Fibroblast of peridontal ligament (primary cell): ENCODE measurements around the gene DISP3.

Experiments used
- DNase-seq: peaks from one replicate; pipeline ENCODE4 v3.0.0-alpha.2; 2010; ENCODE audit errors: extremely low read depth

The DISP3 gene

DNA sequence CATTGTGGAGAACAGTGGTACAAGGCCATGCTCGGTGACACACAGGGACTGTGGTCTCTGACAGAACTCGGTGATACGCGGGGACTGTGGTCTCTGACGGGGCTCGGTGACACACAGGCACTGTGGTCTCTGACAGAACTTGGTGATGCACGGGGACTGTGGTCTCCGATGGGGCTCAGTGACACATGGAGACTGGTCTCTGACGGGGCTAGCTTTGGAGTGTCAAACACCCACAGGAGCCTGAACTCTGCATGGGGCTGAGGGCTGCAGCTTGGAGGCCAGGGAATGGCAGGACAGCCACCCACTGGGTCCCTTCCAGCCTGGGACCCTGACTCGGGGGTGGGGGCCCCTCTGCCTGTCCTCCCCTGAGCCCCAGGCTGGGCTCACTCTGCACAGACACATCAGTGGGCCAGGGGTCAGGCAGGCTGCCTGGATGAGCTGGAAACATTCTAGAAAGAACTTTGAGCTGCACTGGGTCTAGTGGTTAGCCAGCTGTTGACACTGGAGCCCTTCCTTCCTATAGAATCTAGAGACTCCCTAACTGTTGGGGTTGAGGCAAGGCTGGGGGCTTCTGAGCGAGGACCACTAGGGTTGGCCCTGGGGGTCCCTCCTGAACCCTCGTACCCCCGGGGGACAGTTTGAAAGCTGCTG is 49.8 kb downstream of the DISP3 start:
- DNase-seq, result no peak

DNA sequence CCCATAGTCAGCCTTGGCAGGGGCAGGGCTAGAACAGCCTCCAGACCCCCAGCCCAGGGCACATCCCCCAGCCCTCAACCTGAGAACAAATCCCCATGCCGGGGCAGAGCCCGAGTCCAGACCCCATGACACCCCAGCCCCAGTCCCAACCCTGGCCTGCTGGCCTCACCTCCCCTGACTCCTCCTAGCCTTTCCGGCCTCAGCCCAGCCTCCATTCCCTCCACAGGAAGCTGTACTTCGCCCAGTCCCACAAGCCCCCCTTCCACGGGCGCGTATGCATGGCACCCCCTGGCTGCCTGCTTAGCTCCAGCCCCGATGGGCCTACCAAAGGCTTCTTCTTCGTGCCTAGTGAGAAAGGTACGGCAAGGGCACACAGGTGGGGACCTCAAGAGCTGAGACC is 50.4 kb downstream of the DISP3 start:
- DNase-seq, result no peak

DNA sequence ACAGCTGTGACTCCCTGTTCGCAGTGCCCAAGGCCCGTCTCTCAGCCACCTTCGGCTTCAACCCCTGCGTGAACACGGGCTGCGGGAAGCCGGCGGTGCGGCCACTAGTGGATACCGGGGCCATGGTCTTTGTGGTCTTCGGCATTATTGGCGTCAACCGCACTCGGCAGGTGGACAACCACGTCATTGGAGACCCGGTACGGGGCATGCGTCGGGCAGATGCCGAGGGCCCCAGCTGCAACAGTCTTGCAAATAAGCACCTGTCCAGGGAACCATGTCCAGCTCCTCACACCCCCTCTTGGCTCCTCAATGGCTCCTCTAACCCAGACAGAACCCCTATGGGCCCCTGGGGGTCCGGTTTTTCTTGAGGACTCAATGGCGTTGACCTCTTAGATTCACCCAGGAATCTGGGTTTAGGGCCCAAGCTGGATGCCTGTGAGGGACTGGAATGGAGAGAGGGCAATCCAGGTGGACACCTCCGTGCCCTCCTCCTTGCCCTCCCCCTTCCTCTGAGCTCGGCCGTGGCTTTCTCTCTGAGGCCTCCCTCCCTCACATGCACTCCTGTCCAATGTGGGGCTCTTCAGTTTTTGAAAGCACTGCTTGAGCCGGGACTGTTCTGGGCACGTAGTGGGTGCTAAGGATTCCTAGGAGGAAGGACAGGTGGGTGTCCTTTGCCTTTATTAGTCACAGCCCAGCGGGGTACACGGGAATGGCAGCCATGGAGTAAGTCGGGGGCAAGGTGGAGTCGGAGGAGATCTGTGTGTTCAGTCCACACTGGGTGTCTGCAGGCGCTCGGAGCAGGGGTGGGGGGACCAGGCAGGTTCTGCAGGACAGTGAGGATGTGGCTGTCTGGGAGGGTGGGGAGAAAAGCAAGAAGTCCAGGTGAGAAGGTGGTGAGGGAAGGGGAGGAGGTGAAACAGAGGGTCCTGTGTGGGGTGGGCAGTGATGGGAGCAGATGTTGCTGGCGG is 51.1 kb downstream of the DISP3 start:
- DNase-seq, result no peak

DNA sequence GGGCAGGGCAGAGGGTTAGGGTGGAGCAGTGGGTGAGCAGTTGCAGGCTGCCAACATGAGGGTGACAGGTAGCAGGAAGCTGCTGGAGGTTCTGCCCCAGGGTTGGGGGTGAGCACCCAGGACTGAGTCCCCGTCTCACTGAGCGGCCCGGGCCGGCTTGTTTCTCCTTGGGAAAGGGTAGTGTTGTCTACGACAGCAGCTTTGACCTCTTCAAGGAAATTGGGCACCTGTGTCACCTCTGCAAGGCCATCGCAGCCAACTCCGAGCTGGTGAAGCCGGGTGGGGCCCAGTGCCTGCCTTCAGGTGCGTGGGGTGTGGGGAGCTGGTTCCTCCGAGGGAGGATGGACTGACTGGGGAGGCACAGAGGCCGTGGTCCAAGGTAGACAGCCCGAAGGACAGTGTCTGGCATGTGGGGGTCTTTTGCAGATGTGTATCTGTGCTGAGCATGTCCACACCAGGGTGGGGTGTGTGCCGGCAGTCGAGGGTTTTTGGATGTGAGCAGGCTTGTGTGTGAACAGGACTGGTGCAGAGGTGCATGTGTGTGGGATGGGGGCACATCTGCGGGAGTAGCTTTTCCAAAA is 51.9 kb downstream of the DISP3 start:
- DNase-seq, result no peak

DNA sequence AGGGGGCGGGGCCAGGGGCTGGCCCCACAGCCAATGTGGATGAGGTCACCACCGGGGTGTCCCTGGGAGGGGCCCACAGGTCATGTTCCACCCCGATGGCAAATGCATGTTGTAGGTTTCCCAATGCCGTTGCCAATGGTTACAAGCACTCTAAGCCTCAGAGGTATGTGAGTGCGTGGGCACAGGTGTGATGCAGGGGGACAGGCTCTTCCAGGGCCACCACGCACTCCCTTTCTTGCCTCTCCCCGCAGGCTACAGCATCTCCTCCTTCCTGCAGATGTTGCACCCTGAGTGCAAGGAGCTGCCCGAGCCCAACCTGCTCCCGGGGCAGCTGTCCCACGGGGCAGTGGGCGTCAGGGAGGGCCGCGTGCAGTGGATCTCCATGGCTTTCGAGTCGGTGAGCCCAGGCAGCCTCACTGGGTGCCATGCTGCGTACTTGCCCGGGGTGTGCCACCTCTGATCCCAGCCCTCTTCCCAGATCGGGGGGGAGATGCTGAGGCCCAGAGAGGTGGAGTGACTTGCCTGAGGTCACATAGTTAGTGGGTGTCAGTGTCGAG is 52.4 kb downstream of the DISP3 start:
- no peak for DNase-seq

DNA sequence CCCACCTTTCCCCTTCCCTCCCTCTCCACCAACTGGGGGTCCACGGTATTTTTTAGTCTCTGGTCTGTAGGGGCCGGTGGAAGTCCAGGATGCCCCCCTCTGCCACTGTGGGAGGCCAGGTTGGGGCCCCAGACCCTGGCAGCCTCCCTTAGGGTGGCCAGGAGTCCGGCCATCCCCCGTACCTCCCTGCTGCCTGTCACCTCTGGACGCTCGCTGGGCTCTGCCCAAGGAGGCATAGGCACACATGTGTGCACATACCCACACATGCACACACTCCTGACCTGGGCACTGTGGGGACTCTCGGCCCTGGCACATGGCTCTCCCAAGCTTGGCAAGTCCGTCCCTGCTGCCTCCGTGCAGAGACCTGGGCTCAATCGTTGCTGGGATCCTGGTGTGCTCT is 53.0 kb downstream of the DISP3 start:
- no peak for DNase-seq

DNA sequence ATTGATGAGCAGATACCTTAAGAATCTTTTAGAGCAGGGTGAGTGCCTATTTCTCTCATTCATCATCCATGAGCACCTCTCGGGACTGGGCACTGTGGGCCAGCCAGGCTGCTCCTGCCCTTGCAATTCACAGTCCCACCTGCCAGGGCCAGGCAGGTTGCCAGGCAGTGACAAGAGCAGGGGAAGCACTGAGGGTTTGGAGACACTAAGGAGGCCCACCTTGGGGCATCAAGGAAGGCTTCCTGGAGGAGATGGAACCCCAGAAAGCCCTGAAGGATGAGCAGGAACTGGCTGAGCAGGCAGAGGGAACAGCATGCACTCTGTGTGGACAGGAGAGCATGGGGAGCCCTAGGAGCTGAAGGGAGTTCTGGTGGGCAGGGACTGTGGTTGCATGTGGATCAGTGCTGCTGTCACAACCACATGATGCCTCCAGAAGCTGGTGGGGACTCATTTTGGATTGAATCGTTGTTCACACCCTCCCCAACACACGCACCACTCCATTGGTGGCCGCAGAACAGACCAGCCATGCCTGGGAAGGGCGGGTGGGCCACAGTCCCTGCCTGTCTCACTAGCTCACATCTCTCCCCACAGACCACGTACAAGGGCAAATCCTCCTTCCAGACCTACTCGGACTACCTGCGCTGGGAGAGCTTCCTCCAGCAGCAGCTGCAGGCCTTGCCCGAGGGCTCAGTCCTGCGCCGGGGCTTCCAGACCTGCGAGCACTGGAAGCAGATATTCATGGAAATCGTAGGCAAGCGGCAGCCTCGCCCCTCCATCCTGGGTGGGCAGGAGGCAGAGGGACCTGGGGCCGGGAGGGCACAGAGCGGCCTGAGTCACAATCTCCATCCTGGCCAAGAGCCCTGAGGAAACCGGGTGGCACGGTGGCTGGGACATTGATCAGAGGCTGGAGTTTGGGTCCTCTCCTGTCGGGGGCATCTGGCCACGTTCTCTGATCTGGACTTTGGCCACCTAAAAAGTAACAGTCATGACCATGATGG is 55.1 kb downstream of the DISP3 start:
- DNase-seq, result no peak

DNA sequence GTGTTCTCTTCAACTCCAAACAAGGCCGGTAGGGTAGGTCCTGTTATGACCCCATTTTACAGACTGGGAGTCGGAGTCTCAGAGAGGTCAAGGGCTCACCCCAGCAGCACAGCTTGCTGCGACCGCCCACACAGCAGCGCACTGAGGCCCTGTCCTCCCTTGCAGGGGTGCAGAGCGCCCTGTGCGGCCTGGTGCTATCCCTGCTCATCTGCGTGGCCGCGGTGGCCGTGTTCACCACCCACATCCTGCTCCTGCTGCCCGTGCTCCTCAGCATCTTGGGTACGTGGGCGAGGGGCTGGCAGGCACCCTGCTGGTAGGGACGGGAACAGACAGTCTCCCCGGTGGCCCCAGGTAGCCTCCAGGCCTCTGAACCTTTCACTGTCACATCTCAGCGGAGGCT is 55.9 kb downstream of the DISP3 start:
- no peak for DNase-seq

DNA sequence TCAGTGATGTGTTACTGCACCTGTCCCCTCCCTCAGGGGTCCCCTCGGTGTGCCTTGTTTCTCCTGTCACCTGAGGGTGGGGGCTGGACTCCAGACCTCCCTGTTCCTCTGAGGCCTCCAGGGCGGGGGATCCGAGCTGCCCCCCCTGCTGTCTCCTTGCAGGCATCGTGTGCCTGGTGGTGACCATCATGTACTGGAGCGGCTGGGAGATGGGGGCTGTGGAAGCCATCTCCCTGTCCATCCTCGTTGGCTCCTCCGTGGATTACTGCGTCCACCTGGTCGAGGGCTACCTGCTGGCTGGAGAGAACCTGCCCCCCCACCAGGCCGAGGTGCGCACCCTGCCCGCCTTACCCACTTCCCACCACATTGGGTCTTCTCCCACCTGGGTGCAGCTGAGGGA is 56.4 kb downstream of the DISP3 start:
- DNase-seq, result no peak

DNA sequence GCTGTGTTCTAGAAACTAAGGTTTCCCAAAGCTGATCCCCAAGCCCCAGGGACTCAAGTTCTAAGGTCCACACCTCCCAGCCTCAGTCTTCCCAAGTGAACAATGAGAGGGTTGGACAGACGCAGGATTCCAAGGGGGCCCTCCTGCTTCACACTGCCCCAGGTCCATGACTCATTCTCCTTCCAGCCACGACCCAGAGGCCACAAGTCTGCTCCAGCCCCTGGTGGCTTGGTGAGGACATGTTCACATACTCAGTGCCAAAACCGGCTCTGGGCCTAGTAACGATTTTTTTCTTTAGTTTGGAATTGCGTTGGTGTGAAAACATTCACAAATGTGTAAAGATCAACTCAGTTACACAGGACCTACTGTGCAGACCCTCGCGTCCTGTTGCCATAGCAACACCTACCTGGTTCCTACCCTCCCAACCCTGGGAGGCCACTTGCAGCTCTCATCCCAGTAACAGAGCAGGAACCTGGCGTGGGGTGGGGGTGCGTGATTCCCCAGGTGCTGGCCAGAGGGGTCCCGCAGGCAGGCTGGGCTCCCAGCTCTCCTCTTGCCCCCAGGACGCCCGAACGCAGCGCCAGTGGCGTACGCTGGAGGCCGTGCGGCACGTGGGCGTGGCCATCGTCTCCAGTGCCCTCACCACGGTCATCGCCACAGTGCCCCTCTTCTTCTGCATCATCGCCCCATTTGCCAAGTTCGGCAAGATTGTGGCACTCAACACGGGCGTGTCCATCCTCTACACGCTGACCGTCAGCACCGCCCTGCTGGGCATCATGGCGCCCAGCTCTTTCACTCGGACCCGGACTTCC is 57.0 kb downstream of the DISP3 start:
- no peak for DNase-seq

DNA sequence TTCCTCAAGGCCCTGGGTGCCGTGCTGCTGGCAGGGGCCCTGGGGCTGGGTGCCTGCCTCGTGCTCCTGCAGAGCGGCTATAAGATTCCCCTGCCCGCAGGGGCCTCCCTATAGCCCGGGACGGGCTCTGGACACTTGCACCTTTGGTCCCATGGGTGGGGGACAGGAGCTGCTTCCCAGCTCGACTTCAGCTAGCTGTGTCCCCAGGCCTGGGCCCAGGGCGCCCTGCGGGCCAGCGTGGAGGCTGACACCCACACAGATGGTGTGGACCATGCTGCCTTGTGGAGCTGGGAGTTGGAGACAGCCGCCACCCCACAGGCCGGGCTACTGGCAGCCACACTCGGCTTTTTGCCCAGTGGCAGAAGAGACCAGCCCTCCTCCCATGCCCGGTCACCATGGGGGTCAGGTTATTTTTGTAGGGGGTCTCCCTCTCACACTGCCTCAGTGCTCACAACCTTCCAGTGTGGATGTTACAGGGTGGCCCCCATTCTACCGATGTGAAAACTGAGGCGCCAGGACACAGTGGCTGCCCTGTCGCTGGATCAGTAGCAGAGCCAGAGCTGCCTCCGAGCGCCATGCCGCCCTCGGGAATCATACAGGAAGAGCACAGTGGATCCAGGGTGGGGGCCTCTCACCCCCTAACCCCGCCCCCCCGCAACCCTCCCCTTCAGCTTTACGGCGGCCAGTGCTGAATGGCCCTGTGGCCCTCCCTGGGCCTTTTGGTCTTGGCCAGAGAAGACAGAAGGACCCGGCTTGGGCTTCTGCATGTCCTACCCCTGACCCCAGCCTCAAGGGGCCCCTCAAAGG is 57.8 kb downstream of the DISP3 start:
- DNase-seq, result no peak

DNA sequence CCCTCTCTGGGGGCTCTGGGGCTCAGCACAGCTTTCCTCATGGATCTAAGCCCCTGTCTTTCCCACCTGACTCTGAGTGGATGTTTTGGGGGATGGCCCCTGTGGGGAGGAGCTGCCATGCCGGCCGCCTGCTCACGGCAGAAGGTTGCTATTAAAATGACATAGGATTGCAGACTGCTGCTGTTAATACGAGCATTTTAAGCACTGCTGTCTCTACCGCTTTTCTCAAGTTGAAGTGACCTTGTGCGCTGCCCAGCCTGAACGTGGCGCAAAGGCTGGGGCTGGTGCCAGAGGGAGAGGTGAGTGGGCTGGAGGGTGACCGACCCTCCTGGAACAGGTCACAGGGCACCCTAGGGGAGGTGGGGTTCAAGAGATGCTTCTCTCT is 58.4 kb downstream of the DISP3 start:
- no peak for DNase-seq

DNA sequence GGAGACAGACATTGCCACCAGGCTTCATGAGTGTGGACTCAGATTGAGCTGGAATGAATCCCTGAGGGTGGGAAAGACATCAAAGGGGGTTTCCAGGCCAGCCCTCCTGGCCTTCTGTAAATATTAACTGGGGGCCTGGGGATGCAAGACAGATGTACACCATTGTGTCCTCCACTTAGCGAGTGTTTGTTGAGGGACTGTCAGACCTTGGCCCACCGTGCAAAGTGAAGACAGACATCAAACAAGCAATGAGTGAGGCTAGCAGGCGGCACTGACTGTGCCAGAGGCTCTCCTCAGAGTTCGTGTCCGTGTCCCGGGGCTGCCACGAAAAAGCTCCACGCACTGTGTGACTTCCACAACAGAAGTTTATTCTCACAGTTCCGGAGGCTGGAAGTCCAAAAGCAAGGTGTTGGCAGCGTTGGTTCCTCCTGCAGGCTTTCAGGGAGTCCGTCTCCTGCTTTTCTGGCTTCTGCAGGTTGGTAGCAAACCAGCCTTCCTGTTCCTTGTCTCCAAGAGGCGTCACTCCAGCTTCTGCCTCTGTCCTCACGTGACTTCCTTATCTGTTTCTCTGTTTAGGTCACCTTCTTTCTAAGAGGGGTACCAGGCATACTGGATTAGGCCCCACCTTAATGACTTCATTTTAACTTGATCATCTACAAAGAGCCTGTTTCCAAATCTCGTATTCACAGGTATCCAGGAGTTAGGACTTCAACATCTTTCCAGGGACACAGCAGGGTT is 59.1 kb downstream of the DISP3 start:
- no peak for DNase-seq

DNA sequence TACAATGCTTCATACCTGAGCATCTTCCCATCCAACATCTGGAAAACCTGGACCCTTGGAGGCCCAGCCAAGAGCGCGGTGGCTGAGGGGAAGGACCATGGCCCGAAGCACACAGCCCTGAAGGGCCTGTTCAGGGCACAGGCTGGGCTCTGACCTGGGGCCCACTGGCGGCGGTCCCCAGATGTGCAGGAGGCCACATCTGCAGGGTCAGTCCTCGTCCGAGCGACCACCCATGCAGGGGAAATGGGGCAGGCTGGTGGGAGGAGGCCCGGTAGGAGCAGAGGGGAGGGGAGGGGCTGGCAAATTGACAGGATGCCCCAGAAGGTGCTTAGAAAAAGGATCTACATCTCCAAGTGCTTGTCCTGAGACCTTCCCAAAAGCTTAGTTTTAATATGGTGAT is 59.9 kb downstream of the DISP3 start:
- DNase-seq, result no peak

DNA sequence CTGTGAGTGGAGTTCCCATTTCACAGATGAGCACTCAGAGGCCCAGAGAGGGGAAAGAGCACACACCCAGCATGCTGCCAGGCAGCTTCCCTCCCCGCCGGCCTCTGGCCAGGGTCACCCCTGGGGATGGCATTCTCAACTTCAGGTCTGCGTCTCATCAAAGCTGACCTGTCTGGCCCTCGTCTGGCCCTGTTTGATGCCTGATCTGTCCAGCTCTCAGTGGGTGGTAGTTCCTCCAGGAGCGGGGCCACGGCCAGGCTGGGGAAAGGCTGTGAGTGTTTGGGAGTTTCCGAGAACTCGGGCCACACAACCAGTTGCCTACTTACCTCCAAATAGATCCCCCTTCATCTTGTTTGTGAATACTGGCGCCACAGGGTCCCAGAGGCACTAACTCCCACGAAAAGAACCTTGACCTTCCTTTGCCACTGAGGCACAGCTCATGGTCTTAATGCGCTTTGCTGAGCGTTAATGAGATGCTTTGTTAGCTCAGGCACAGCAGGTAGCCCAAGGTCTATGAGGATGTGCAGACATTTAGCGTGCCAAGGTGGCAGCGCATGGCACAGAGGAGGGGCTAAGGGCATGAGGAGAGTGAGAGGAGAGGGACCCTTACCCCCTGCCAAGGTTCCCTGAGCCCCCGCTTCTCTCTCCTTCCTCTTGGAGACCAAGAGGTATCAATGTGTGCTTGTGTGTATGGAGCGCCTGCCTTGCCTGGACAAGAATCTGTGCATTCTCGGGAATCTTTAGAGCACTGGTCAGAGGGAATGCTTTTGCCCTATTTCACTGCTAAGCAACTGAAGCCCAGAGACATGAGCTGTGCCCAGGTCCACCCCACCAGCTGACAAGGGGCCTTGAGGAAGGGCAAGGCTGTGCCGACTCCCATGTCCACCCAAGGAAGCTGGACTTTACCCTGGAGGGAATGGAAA is 61.2 kb downstream of the DISP3 start:
- DNase-seq, result no peak

DNA sequence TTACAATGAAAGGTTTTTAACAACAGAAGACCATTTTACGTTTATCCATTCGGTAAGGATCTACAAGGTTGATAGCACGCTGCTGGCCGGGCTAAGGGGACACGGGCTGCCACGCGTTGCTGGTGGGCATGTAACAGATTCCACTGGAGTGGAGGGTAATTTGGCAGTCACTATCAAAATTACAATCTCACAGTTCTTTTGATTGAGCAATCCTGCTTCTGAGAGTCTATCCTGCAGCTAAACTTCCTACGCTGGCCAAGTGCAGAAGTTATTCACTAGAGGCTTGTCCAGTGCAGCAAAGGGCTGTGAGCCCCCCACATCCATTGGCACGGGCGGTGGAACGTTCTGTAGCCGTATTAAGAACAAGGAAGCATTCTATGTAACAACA is 61.8 kb downstream of the DISP3 start:
- DNase-seq, result no peak

DNA sequence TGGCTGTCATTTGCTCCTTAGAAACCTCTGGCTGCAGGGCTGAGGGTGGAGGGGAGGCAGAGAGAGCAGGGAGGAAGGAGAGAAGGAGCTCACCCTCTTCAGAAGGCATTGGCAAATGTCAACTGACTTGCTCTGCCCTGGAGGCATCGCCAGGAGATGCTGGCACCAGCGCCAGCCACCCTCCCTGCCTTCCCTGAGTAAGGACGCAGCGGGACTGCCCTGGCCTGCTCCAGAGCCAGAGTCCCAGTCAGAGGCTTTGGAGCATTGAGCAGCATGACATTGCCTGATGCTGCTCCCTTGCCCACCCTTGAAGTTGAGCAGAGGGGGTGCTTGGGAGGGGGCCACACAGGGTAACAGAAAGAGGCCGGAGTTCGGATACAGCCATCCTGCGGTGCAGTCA is 62.3 kb downstream of the DISP3 start:
- DNase-seq, result no peak

DNA sequence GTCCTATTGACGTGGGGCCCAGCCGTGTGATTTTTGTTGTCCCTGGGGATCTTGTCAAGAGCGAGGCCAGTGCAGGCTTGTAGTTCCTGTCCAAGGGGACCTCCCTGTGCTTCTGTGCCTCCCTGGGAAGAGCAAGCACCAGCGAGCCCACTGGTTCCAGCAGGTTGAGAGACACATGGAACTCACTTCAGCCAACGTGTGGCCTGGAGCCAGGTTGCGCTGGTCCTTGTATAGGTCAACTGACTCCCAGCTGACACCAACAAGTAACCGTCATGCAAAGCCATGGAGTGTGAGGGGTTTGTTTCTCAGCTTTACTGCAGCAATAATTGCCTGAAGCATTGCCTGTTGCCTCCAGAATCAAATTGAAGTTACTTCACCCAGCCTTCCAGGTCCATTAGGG is 63.0 kb downstream of the DISP3 start:
- no peak for DNase-seq
